ENCODE measurements around the gene ANO8. TPM values are rescaled to one million over a fixed set of nuclear protein-coding genes. Genes with fewer than 3 reads are reported as not detected.

Gene ANO8
- total and polyA plus RNA-seq, 2 experiments from 2014 or later = 4.5 to 24.9 TPM

DNA sequence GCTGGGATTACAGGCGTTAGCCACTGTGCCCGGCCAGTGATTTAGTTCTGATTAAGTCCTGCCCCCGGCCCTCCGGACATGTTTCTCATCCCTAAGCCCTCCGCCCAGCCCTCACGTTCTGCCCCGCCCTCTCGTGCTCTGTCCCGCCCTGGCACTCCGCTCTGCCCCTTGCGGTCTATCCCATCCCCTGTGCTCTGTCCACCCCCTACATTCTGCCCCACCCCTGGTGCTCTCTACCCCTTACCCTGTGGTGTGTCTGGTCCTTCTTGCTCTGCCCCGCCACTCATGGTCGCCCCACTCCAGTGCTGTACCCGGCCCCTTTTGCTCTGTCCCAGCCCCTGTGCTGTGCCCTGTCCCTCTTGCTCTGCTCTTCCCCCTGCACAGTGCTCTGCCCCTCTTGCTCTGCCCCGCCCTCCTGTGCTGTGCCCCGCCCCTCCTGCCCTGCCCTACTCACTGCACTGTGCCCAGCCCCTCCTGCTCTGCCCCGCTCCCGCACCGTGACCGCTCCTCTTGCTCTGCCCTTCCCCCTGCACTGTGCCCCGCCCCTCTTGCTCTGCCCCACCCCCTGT, 5.7 kb upstream of the ANO8 start:
- H3K4me1 Mint-ChIP-seq = peaks cover 29% of the 10 kb centered on the region; the same call in 2 of the 3 replicates
- DNase-seq (ENCODE audit: low spot score) (peak; percentile 93), ATAC-seq (peak; percentile 53)
- H3K4me1 ChIP-seq (ENCODE audit: insufficient read depth) = peaks cover 26% of the 10 kb centered on the region; the same call in 1 of the 2 replicates
- H3K4me2 ChIP-seq = peak overlapping the region; percentile 72
- no peaks in the 10 kb centered on the region for H4K20me1 ChIP-seq (replicated peaks; ENCODE audit: insufficient read depth)
- H2AFZ ChIP-seq = no peak overlapping the region
- peaks cover 32% of the 10 kb centered on the region for H3K36me3 Mint-ChIP-seq (ENCODE audit: low read depth)
- H3K36me3 ChIP-seq (ENCODE audit: insufficient read depth) = peaks cover 6% of the 10 kb centered on the region; the same call in 1 of the 2 replicates
- no peaks in the 10 kb centered on the region for H3K27me3 ChIP-seq (ENCODE audit: insufficient read depth)
- TF ChIP-seq CTCF (conservative IDR thresholded peaks at IDR 0.05; ENCODE audit: low read depth in 2 of 2) = peak; percentile 40
- no peak for TF ChIP-seq ZNF331 (CRISPR knock-in tag; IDR thresholded peaks at IDR 0.05; ENCODE audit: low read depth)
- no peak for TF ChIP-seq JUNB (IDR thresholded peaks at IDR 0.05; ENCODE audit: unreplicated experiment)
- H3K27ac Mint-ChIP-seq = peak overlapping the region; percentile 82; the same call in 1 of the 2 replicates
- H3K27ac ChIP-seq (ENCODE audit: low read depth) = peak overlapping the region; percentile 74; the same call in 1 of the 2 replicates
- peak overlapping the region; percentile 46 for H3K4me3 ChIP-seq
- no peaks in the 10 kb centered on the region for H3K9me3 Mint-ChIP-seq
- no peaks in the 10 kb centered on the region for H3K79me2 ChIP-seq (replicated peaks; ENCODE audit: insufficient read depth)
- H3K9me2 ChIP-seq (ENCODE audit: insufficient read depth) = no peaks in the 10 kb centered on the region
- peak overlapping the region; percentile 46 for H3K4me3 Mint-ChIP-seq
- H3F3A ChIP-seq (replicated peaks; ENCODE audit: low read depth) = peaks cover 19% of the 10 kb centered on the region; the same call in 1 of the 2 replicates
- peaks cover 22% of the 10 kb centered on the region for H3K27me3 Mint-ChIP-seq (ENCODE audit: insufficient read depth, low read depth, poor library complexity)

DNA sequence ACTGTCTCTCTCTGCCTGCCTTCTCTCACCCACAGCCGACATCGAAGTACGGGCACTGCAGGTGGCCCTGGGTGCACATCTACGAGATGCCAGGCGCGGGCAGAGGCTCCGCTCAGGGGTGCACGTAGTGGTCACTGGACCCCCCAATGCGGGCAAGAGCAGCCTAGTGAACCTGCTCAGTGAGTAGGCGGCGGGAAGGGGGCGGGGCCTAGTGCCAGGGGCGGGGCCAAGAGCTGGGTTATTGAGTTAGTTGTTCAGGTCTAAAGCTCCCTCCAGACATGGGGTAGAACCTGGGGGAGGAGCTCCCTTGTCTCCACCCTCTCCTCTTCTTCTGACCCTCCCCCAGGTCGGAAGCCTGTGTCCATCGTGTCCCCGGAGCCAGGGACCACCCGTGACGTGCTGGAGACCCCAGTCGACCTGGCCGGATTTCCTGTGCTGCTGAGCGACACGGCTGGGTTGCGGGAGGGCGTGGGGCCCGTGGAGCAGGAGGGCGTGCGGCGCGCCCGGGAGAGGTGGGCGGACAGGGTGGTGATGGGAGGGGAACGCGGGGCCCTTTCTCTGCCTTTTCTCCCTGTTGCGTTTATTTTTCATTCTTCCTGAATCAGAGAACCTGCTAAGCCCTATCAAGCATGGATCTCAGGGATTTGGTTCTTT, 4.6 kb upstream of the ANO8 start:
- no peak overlapping the region for H3K27ac Mint-ChIP-seq
- H3K4me3 Mint-ChIP-seq = peak overlapping the region; percentile 95; the same call in 2 of the 3 replicates
- Histone ChIP-seq H3K27ac (ENCODE audit: low read depth) (peak overlapping the region; percentile 59), H2AFZ (no peak overlapping the region), H3K9me2 (ENCODE audit: insufficient read depth) (no peaks in the 10 kb centered on the region), H4K20me1 (replicated peaks; ENCODE audit: insufficient read depth) (no peaks in the 10 kb centered on the region), H3K4me2 (peak overlapping the region; percentile 48; the same call in 1 of the 2 replicates), H3K27me3 (ENCODE audit: insufficient read depth) (no peaks in the 10 kb centered on the region), H3F3A (replicated peaks; ENCODE audit: low read depth) (peaks cover 20% of the 10 kb centered on the region; the same call in 1 of the 2 replicates), H3K4me3 (peak overlapping the region; percentile 81; the same call in 1 of the 2 replicates), H3K79me2 (replicated peaks; ENCODE audit: insufficient read depth) (no peaks in the 10 kb centered on the region), H3K4me1 (ENCODE audit: insufficient read depth) (peaks cover 26% of the 10 kb centered on the region; the same call in 1 of the 2 replicates), H3K36me3 (ENCODE audit: insufficient read depth) (peaks cover 6% of the 10 kb centered on the region; the same call in 1 of the 2 replicates)
- H3K36me3 Mint-ChIP-seq (ENCODE audit: low read depth) = peaks cover 32% of the 10 kb centered on the region
- H3K9me3 Mint-ChIP-seq = peaks cover 3% of the 10 kb centered on the region; the same call in 1 of the 3 replicates
- ATAC-seq (peak; percentile 1), DNase-seq (ENCODE audit: low spot score) (peak; percentile 74)
- H3K27me3 Mint-ChIP-seq (ENCODE audit: insufficient read depth, low read depth, poor library complexity) = peaks cover 24% of the 10 kb centered on the region
- H3K4me1 Mint-ChIP-seq = peaks cover 32% of the 10 kb centered on the region
- TF ChIP-seq STAT1 (IDR thresholded peaks at IDR 0.05; ENCODE audit: unreplicated experiment) (no peak), ZNF331 (CRISPR knock-in tag; IDR thresholded peaks at IDR 0.05; ENCODE audit: low read depth) (no peak)

GRCh38 chr19:17338433-17339078, 3.9 kb upstream of the ANO8 start:
- Histone ChIP-seq H3K9me2 (ENCODE audit: insufficient read depth) (no peaks in the 10 kb centered on the region), H3K4me3 (peak overlapping the region; percentile 81), H3K27me3 (ENCODE audit: insufficient read depth) (no peaks in the 10 kb centered on the region), H3K4me2 (peak overlapping the region; percentile 96), H3K79me2 (replicated peaks; ENCODE audit: insufficient read depth) (no peaks in the 10 kb centered on the region), H3K27ac (ENCODE audit: low read depth) (no peak overlapping the region), H3K4me1 (ENCODE audit: insufficient read depth) (peaks cover 26% of the 10 kb centered on the region; the same call in 1 of the 2 replicates), H3F3A (replicated peaks; ENCODE audit: low read depth) (peaks cover 24% of the 10 kb centered on the region), H4K20me1 (replicated peaks; ENCODE audit: insufficient read depth) (no peaks in the 10 kb centered on the region), H3K36me3 (ENCODE audit: insufficient read depth) (peaks cover 6% of the 10 kb centered on the region; the same call in 1 of the 2 replicates), H2AFZ (no peak overlapping the region)
- Mint-ChIP-seq H3K4me1 (peaks cover 35% of the 10 kb centered on the region), H3K27me3 (ENCODE audit: insufficient read depth, low read depth, poor library complexity) (peaks cover 23% of the 10 kb centered on the region), H3K27ac (no peak overlapping the region), H3K9me3 (peaks cover 3% of the 10 kb centered on the region; the same call in 1 of the 3 replicates), H3K36me3 (ENCODE audit: low read depth) (peaks cover 29% of the 10 kb centered on the region), H3K4me3 (peak overlapping the region; percentile 95)
- ATAC-seq = no peak
- DNase-seq (ENCODE audit: low spot score) = no peak
- TF ChIP-seq ETS1 (IDR thresholded peaks at IDR 0.05) (no peak), JUNB (IDR thresholded peaks at IDR 0.05; ENCODE audit: unreplicated experiment) (no peak), EZH2phosphoT487 (IDR thresholded peaks at IDR 0.05; ENCODE audit: unreplicated experiment) (no peak), ZNF114 (CRISPR knock-in tag; IDR thresholded peaks at IDR 0.05) (no peak), CTCF (conservative IDR thresholded peaks at IDR 0.05; ENCODE audit: low read depth in 2 of 2) (no peak)
